Memory B cell (primary cell): ENCODE data around the gene MAP4K3.

Experiments
- ATAC-seq: fragments of 150-1000 bp; cut with Tn5 transposase; 2 replicates; pipeline ENCODE4 v1.10.0; 2021; ENCODE audit warnings: low read depth, mild to moderate bottlenecking, moderate library complexity
- DNase-seq, 2 donors: peaks; one replicate each; pipeline ENCODE4 v3.0.0; 2022; ENCODE audit warnings: low spot score in 2 of 2
- H3K27ac Mint-ChIP-seq: one replicate; pipeline ENCODE4 v1.8.0; 2022; ENCODE audit warnings: mild to moderate bottlenecking, moderate library complexity, mixed read lengths
- H3K27me3 Mint-ChIP-seq: one replicate; pipeline ENCODE4 v1.8.0; 2022; ENCODE audit warnings: mixed read lengths
- H3K36me3 Mint-ChIP-seq: one replicate; pipeline ENCODE4 v1.8.0; 2022; ENCODE audit warnings: mild to moderate bottlenecking, mixed read lengths
- H3K4me1 Mint-ChIP-seq: one replicate; pipeline ENCODE4 v1.8.0; 2022; ENCODE audit warnings: mixed read lengths
- H3K4me3 Mint-ChIP-seq: one replicate; pipeline ENCODE4 v1.8.0; 2022; ENCODE audit warnings: mild to moderate bottlenecking, moderate library complexity, mixed read lengths
- H3K9me3 Mint-ChIP-seq: one replicate; pipeline ENCODE4 v1.8.0; 2022; ENCODE audit warnings: mixed read lengths

The MAP4K3 gene

GRCh38 chr2:39202639-39203369, 234.3 kb downstream of the MAP4K3 start:
- DNase-seq: no peak
- Mint-ChIP-seq H3K36me3 (no peaks in the 10 kb centered on the region), H3K4me3 (no peak overlapping the region), H3K27me3 (no peaks in the 10 kb centered on the region), H3K27ac (no peak overlapping the region), H3K4me1 (peaks cover 2% of the 10 kb centered on the region), H3K9me3 (peaks cover 10% of the 10 kb centered on the region)
- ATAC-seq: no peak
